CD1c-positive myeloid dendritic cell (primary cell): ENCODE measurements around the gene USP32.
A peak's percentile ranks its signal among the peaks of the same experiment; 100 is the strongest.

Experiments used
- DNase-seq: peaks from one replicate; pipeline ENCODE4 v3.0.0-alpha.2; 2016; ENCODE audit errors: extremely low spot score

USP32 gene

DNA sequence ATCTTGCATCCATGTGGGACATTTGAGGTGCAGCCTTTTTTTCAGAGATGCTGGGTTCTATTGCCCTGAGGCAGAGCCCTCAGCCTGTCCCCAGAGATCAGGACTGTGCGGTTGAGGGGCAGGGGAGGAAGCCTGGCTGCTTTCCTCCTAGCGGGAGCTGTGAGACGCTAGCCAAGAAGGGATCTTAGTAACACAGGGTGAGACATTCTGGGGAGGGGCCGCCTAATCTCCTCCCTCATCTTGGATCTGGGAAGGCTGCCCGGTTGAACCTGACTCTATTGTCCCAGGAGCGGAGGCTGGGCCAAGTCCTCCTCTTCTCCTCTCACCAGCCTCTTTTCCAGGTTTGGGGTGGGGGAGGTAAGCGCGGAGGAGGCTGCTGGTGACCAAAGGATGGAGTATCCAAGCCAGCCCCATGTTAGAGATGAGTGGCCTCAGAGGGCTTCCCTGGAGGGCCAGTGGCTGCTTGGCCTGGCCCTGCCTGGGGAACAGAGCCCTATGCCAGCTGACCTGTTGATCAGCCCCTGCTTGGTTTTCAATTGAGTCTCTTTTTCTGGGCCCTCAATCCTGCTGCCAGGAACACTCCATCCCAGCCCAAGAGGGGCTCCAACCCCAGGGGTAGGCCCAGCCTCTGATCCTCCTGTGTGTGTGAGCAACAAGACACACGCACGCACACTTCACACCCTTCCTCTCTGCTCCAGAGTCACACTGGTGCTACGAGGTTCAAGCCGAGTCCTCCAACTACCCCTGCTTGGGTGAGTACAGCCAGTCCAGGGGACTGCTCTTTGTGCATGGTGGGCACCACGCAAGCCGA is 237.1 kb downstream of the USP32 start:
- no peak for DNase-seq

DNA sequence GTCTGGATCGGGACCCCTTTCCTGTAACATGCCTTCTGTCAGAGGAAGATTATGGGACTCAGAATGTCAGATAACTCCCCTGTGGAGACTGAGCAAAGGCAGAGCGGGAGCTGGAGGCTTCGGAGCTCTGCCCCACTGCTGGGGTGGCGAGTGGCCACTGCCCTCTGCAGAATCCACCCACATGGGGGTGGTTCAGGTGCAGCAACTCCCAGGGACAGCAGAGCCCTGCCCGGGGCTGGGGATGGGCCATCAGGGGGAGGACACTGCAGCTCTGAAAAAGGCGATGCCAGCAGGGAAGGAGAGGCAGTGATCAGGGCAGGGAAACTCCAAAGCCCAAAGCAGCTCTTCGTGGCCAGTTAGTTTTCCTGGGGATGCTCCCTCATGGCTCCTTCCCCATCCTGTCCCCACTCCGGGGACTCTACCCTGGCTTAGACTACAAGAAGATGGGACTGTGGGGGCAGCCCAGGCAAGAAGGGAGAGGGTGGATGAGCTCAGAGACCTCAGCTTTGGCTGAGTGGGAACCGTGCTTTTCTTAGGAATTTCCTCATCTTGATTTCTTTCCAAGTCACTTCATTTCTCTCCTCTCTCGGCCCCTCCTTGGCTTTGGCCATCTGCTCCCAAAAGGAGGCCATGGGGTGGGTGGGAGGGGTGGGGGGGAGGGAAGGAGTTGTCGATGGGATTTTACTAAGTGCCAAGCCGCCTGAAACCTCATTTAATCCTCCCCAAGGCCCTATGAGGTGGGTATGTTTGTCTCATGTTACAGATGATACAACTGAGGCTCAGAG is 238.1 kb downstream of the USP32 start:
- DNase-seq = no peak

DNA sequence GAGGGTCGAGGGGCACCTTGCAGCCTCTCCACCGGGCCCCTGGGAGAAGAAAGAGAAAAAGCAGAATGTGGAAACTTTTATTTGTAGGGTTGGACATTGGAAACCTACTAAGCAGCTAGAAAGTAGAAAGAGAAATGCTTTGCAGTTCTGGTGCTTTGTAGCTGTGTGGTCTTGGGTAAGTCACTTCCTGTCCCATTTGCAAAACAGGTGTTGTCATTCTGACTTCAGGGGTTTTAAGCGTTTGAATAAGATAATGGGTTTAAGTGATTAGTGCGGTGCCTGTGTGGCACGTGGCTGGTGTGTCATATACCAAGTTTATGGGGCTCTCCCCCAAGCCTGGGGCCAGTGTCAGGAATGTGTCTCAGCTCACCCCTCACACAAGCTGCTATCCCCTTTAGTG is 240.6 kb downstream of the USP32 start:
- no peak for DNase-seq

DNA sequence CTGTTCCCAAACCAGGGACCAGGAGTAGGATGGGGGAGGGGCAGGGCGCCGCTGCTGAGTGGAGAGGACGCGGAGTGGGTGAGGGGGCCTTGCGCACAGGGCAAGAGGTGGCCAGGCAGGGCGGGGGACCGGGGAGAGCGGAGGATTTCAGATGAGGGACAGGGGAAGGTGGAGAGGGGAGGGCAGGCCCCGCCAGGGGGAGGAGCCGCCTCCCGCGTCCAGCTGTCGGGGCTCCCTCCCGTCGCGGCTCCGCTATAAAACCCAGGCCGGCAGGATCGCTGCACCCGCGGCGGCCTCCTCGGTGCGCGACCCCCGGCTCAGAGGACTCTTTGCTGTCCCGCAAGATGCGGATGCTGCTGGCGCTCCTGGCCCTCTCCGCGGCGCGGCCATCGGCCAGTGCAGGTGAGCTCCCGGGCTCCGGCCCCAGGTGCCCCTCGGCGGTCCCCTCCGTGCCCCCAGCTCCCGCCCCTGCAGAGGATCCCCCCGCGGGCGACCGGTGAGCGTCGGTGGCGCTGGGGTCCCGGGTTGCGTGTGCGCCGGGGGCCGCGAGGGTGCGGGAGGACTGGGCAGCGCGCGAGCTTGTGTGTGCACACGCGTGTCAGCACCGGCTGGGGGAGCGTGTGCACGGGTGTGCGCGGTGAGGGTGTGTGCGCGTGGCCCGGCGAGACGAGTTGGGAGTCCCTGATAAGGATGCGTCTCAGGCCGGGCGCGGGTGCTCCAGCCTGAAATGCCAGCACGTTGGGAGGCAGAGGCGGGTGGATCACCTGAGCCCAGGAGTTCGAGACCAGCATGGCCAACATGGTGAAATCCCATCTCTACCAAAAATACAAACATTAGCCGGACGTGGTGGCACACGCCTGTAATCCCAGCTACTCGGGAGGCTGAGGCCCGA is 242.0 kb downstream of the USP32 start, which contains the start of gene CA4:
CA4 (plus strand) TSS at position 283 of the 892 bp plus-strand sequence; CDS start at position 345, 62 bp downstream.
- no peak for DNase-seq

DNA sequence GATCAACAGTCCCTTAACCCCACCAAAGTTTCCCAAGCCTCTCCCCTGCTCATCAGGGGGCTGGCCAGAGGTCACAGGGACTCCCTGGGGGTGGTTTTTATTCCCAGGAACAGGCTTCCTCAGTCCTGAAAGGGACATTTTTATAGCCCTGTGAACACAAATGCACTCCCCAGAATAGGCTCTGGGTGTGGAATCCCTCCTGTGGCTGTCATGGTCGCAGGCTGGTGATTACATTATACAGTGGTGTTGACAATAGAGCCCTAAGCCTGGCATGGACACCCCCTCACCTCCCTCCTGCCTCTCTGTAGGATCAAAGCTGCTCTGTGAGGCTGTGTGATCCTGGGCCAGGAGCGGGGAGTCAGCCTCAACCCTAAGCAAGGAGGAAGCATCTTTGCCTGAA is 243.6 kb downstream of the USP32 start:
- DNase-seq = no peak

DNA sequence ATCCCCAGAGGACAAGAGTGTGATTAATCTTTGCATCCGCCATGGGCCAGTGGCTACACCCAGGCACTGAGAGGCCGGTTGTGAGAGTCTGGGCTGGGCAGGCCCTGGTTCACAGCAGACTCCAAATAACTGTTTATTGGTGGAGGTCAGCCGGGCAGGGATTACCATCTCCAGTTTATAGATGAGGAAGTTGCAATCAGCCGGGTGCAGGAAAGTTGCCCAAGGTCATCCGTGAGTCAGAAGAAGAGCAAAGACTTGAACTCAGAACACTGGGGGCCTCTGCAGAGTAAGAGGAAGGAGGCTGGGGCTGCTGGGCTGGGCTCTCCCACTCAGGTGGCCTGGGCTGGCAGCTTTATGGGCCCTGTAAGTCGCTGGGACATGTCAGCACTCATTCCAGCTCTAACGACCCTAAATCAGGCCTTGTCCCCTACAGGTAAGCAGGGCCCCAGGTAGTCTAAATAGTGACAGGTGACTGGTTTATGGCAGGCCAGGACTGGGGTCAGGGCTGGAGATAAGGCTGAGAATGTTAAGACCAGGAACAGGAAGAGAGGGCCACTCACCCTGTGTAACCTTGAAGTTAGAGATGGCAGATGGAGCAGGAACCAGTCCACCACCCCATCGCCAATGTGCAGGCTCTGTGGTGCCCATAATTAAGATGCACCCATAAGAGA is 244.2 kb downstream of the USP32 start:
- peak; percentile 41 for DNase-seq

DNA sequence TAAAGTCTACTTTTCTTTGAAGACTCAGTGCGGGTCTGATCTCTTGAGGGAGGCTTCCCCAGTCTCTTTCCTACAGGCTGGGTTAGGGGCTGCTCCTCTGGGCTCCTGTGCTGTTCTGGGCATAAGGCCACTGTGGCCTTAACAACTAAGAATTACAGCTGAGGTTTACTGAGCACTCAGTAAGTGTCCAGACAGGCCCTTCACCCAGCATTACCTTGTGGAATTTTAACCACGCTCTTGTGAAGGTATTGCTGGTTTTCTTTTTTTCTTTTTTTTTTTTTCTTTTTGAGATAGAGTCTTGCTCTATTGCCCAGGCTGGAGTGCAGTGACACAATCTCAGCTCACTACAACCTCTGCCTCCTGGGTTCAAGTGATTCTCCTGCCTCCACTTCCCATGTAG is 245.7 kb downstream of the USP32 start:
- no peak for DNase-seq

DNA sequence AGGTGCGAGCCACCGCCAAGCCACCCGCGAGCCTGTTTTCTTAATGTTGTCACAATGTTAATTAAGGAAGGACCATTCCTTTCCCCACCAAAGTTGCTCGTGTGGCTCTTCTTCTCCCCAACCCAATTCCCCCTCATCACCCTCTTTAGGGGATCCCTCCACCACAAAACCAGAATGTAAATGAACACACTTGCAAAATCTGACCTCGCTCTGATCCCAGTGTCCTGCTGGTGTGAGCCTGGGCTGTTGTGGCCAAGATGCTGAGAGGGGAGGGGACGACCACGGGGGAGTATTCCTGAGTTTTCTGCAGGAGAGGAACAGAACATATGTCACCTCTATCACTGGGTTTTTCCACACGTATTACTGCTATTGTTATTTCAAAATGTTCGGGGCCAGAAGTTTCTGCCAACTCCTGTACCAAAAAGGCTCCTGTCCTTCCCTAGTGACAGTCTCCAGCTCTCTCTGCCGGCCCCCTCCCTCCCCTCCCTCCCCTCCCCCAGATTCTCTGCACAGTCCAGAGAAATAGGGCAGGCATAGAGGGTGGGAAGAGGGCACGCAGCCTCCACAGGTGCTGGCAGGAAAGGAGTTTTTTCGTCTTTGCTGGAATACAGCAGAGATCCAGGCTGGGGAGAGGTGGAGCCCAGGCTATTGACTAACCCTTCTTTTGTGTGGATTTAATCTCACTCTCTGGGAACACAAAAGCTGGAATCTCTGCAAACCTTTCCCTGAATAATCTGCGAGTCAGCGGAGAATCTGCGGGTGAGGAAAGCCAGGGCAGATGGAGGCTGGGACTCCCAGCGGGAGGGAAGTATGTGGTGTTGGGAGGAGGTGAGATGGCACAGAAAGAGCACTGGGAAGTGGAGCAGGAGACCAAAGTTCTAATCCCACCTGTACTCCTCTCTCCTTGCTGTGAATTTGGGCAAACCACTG is 246.7 kb downstream of the USP32 start:
- DNase-seq = no peak

DNA sequence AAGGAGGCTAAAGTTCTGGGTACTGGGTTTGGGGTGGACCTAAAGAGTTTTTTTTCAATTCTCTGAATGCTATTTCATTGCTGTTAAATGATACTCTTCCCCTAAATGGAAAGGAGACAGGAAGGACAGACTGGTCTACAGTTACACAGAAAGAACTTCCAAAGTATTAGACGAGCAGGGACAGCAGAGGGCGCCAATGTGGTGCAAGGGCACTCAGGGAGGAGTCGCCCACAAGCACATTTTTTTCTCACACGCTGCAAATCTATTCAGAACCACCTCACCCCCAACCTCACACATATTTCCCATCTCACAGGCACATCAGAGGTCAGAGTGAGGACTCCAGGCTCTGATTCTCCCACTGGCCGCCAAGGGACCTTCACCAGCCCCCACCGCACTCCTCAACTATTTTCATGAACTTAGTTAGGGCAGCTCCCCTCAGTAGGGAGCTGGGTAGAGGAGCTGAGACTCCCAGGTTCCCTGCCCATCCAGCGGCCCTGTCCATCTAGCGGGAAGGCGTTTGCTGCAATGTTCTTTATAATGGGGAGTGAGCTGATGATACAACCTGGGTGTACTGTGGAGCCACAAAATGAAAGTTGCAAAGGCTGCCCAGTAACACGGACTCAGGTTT is 248.9 kb downstream of the USP32 start:
- peak; percentile 81 for DNase-seq

DNA sequence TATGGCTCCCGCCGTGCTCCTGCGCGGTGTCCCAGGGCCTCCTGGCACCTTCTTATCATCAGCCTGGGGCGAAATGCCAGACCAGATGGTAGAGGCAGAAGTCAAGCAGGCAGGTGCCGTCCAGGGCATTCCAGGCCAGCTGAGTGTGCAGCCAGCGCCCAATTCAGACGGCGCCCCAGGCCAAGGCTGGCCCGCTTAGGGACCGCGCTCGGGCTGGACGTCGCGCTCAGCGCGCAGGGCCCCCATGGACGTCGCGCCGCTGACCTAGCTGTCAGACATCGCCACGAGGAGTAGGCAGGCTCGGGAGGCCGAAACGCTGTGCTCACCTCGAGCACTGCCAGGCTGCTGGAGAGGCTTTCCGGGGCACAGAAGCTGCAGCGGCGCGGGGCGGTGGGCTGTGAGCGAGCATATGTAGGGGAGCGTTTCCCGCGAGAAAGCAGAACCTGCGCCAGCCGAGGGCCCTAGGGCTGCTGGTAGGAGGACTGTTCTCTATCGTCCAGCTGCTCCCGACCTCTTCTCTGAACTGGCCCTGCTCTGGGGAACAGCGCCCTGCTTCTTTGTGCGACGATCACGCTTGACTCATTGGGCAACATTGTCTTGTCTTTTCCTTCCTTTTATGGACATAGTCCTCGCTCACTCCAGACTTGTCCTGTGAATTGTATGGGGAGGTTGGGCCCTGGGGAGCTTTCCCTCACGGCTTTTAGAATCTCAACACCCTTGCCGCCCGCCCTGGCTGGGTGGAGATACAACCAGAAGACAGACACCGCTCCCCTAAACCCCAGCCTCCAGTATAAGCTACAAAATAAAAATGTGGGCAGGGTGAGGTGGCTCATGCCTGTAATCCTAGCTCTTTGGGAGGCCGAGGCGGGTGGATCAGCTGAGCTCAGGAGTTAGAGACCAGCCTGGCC is 250.6 kb downstream of the USP32 start:
- peak; percentile 68 for DNase-seq

DNA sequence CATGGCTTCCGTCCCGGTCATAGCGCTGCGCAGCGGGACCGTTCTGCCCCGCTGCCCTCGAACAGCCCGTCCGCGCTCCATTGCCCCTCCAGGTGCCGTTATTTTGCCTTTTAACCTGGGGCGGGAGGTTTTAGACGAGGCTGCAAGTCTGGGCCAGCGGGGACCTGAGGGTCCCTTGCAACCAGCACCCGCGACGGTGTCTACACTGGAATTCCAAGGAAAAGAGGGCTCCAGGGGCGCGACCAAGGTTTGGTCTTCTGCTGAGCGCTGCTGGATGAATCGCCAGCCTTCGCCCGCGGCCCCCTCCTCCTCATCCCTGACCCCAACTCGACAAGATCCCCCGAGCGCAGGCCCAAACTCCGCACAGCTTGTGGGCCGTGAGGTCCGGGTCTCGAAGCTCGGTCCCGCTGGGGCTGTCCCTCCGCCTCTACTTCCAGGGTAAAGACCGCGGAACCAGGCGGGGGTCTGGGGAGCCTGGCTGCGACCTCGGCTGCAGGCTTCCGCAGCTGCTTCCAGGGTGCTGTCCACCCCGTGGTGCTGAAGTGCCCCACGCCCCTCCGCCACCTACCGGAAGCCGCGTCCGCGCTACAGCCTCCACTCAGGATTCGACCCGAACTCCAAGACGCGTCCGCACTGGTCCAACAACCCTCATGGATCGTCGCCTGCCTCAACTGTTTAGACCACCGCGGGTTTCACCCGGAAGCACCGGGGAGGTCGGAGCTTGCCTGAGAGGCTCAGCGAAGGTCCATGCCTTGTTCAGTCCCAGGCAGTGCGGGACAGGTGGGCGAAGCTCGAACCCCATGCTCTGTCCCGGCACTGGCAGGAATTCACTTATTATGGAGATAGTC is 252.3 kb downstream of the USP32 start:
- peak; percentile 82 for DNase-seq

DNA sequence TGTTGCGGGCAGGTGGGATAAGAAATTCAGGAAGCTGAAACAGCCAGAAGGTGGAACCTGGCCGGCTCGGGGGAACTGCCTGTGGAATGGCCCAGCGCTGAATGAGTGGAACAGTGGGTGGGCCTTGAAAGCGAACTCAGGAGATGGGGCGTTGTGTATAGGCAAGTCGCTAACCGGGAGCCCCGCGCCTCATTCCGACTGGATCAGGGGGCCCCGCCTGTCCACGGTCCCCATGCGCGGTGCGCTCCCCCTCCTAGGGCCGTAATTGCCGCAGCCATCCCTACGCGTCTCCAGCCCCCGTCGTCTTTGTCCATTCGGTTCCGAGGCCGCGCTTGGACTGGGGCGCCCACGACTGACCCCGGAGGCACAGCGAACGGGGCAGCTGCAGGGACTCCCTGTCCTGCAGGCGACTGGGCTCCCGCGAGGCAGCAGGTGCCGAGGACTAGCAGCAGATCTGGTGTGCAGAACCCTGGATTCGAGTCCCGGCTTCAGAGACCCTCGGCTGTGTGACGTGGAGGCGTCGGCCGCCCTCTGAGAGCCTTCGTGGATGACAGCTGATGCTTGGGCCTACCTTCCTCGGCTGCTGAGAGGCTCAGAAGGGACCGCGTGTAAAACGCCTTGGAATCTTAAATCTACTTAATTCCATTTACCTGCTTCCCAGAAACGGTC is 253.0 kb downstream of the USP32 start:
- DNase-seq = no peak

DNA sequence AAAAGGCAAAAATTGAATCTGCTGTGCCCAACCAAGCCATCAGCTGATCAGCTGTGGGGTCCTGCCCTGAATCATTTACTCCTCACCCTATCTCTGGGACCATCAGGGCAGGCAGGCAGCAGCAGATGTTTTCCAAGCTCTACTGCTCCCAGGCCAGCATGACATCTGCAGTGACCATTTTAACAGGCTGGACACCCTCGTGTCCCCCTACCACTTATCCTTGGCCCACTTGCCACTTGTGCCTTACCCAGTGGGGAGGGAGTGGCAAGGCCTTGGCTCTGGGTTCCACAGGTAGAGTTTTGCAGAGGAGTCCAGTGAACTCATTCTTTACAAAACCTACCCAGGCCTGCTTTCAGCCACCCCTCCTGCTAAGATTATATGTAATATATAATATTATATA is 254.2 kb downstream of the USP32 start:
- DNase-seq = no peak

DNA sequence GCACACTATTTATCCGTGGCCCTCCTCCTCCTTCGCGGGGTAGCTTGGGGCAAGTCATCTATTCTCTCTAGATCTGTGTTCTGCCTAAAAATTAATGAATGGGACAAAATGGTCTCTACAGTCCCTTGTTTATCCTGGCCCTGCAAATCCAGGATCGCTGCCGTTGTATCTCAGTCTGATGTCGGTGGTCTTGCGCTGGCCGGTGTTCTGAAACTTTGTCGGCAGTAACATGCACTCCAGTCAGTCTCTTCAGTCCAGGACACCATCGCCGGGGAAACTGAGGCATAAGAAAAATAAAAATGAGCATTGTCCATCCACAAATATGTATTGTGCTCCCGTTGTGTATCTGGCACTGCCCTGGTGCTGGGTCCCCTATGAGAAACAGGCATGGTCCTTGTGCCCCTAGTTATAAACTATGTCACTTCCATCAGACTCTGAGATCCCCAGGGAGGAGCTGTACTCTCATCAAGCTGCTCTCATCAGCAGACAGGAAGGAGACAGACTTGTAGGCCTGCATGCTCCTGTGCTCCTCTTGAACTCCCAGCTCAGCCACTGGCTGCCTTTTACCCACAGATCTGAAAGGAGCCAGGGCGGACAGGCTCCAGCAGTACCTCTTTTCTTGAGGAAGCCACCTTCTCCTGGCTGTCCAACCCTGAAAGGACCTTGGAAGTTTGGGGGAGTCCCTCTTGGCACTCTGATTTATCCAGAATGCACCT is 255.8 kb downstream of the USP32 start:
- no peak for DNase-seq

DNA sequence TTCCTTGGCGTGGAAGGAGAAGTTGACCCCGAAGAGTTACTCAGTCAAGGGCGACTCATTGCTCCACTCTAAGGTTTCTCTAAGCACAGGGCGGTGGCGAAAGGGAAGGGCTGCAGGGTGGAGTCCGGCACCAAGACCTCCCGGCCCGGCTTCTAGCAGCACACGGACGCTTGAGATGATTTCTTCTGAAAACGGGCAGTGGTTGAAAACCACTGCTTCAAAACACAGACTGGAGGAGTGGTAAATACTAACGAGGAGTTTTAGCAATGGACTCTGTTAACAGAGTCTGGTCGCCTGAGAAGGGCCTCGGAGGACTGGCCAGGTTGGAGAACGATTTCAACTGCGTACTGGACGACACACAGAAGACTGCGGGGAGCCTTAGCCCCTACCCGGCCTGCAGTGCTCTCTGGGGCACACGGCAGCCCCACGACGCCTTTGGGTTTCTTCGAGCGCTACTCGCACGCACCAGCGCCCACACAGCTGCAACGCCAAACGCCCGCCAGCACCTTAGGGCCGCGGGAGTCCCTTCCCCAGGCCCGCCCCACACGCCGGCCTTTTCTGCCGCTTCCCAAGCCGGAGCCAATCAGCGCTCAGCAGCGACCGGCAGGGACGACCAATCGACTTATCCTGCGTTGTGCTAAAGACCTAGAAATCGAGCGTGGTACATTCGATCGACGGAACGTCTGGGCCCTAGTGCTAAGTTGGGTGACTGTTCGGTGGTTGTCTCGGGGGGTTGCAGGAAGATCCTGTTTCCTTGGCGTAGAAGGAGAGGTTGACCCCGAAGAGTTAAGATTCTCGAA is 256.6 kb downstream of the USP32 start:
- DNase-seq = peak; percentile 93
